Astrocyte (in vitro differentiated cells and primary cell): ENCODE results near the gene MLF2. TPM values are rescaled to one million over a fixed set of nuclear protein-coding genes. Genes with fewer than 3 reads are reported as not detected.
"Not testable (repeated sequence)": the region's sequence is repeated elsewhere in the genome, so short reads cannot be mapped to it uniquely, and the experiment has no call there.

ENCODE experiments used
- DNase-seq: peaks from one replicate; pipeline ENCODE4 v3.0.0-alpha.2; 2010; ENCODE audit warnings: low read depth
- FAIRE-seq: peaks from 2 replicates; lab custom pipeline; 2011; peaks lifted over from hg19 to GRCh38; lab: Jason Lieb, UNC
- H2AFZ ChIP-seq: 2 replicates; pipeline ENCODE4 v1.6.0; 2012; ENCODE audit warnings: low read depth, low read length, inconsistent platforms
- H3K27ac ChIP-seq: 2 replicates; pipeline ENCODE4 v1.5.1; 2011; ENCODE audit warnings: low read depth, low read length, inconsistent platforms
- H3K27me3 ChIP-seq: 2 replicates; pipeline ENCODE4 v1.6.0; 2011; ENCODE audit warnings: low read length, inconsistent platforms; ENCODE audit not compliant: insufficient read depth
- H3K36me3 ChIP-seq: 2 replicates; pipeline ENCODE4 v1.5.1; 2011; ENCODE audit warnings: low read length, inconsistent platforms; ENCODE audit not compliant: insufficient read depth
- H3K4me1 ChIP-seq: 2 replicates; pipeline ENCODE4 v1.5.1; 2011; ENCODE audit warnings: low read length, inconsistent platforms; ENCODE audit not compliant: insufficient read depth
- H3K4me2 ChIP-seq: 2 replicates; pipeline ENCODE4 v1.6.0; 2012; ENCODE audit warnings: low read length, inconsistent platforms
- H3K4me3 ChIP-seq: 2 replicates; pipeline ENCODE4 v1.5.1; 2011; ENCODE audit warnings: low read depth, mild to moderate bottlenecking, low read length, inconsistent platforms; ENCODE audit not compliant: insufficient read depth
- H3K79me2 ChIP-seq: 2 replicates; pipeline ENCODE4 v1.6.0; 2012; ENCODE audit warnings: mild to moderate bottlenecking, low read length, inconsistent platforms; ENCODE audit not compliant: insufficient read depth
- H3K9ac ChIP-seq: 2 replicates; pipeline ENCODE4 v1.6.0; 2012; ENCODE audit warnings: mild to moderate bottlenecking, low read length, inconsistent platforms
- H3K9me3 ChIP-seq: 2 replicates; pipeline ENCODE4 v1.5.1; 2012; ENCODE audit warnings: low read depth, mild to moderate bottlenecking, low read length, inconsistent platforms; ENCODE audit not compliant: insufficient read depth
- H4K20me1 ChIP-seq: 2 replicates; pipeline ENCODE4 v1.6.0; 2012; ENCODE audit warnings: low read length, inconsistent platforms; ENCODE audit not compliant: insufficient read depth
- H3K27ac Mint-ChIP-seq: one replicate; pipeline ENCODE4 v1.8.0; 2021; ENCODE audit warnings: mild to moderate bottlenecking, mixed read lengths; ENCODE audit not compliant: unreplicated experiment
- H3K27me3 Mint-ChIP-seq: one replicate; pipeline ENCODE4 v1.8.0; 2021; ENCODE audit warnings: low read depth, mixed read lengths; ENCODE audit not compliant: unreplicated experiment
- H3K36me3 Mint-ChIP-seq: one replicate; pipeline ENCODE4 v1.8.0; 2021; ENCODE audit warnings: low read depth, mixed read lengths; ENCODE audit not compliant: unreplicated experiment
- H3K4me1 Mint-ChIP-seq: one replicate; pipeline ENCODE4 v1.8.0; 2021; ENCODE audit warnings: low read depth, mixed read lengths; ENCODE audit not compliant: unreplicated experiment
- H3K4me3 Mint-ChIP-seq: one replicate; pipeline ENCODE4 v1.8.0; 2021; ENCODE audit warnings: mild to moderate bottlenecking, moderate library complexity, mixed read lengths; ENCODE audit not compliant: unreplicated experiment
- H3K9me3 Mint-ChIP-seq: one replicate; pipeline ENCODE4 v1.8.0; 2021; ENCODE audit warnings: mild to moderate bottlenecking, mixed read lengths; ENCODE audit not compliant: unreplicated experiment
- CTCF ChIP-seq: IDR thresholded peaks from 2 replicates; pipeline ENCODE4 v1.5.1; 2011; ENCODE audit warnings: low read depth, mild to moderate bottlenecking, inconsistent platforms, low read length, moderate library complexity; ENCODE audit not compliant: insufficient read depth
- EZH2 ChIP-seq: IDR thresholded peaks from 2 replicates; pipeline ENCODE4 v1.6.1; 2012; ENCODE audit warnings: mild to moderate bottlenecking, low read length, inconsistent platforms; ENCODE audit not compliant: insufficient read depth
- total RNA-seq: library from RNA; stranded (reverse); gene quantifications from 2 replicates; pipeline ENCODE4 v1.2.1, GENCODE V29; 2021

MLF2 gene
- total RNA-seq, 1 donor from 2014 or later = 316 TPM

GRCh38 chr12:6747216-6747615 is 5.7 kb downstream of the MLF2 start:
- Mint-ChIP-seq H3K9me3 (no peaks in the 10 kb centered on the region), H3K4me1 (peaks cover 28% of the 10 kb centered on the region), H3K27ac (no peak overlapping the region), H3K36me3 (peaks cover 35% of the 10 kb centered on the region), H3K4me3 (no peak overlapping the region), H3K27me3 (no peaks in the 10 kb centered on the region)
- Histone ChIP-seq H2AFZ (no peak overlapping the region), H3K4me1 (peaks cover 12% of the 10 kb centered on the region), H3K27ac (no peak overlapping the region), H3K4me3 (no peak overlapping the region), H3K9me3 (no peaks in the 10 kb centered on the region), H4K20me1 (peaks cover 57% of the 10 kb centered on the region), H3K79me2 (peaks cover 26% of the 10 kb centered on the region), H3K9ac (no peak overlapping the region), H3K4me2 (no peak overlapping the region), H3K27me3 (no peaks in the 10 kb centered on the region), H3K36me3 (peaks cover 40% of the 10 kb centered on the region)
- DNase-seq = no peak
- FAIRE-seq = no peak
- TF ChIP-seq CTCF (no peak), EZH2 (no peak)

- Histone ChIP-seq H3K79me2 (peaks cover 13% of the 10 kb centered on the region), H3K27me3 (no peaks in the 10 kb centered on the region), H3K9ac (no peak overlapping the region), H3K27ac (no peak overlapping the region), H3K4me2 (no peak overlapping the region), H4K20me1 (peaks cover 44% of the 10 kb centered on the region), H3K36me3 (peaks cover 33% of the 10 kb centered on the region), H3K4me1 (peaks cover 3% of the 10 kb centered on the region), H2AFZ (no peak overlapping the region), H3K4me3 (no peak overlapping the region), H3K9me3 (no peaks in the 10 kb centered on the region)
- H3K9me3 Mint-ChIP-seq = no peaks in the 10 kb centered on the region
- no peaks in the 10 kb centered on the region for H3K27me3 Mint-ChIP-seq
- H3K36me3 Mint-ChIP-seq = peaks cover 35% of the 10 kb centered on the region
- peaks cover 18% of the 10 kb centered on the region for H3K4me1 Mint-ChIP-seq
- no peak overlapping the region for H3K4me3 Mint-ChIP-seq
- DNase-seq (no peak), FAIRE-seq (no peak)
- peak overlapping the region; percentile 56 for H3K27ac Mint-ChIP-seq
- no peak for TF ChIP-seq CTCF
- TF ChIP-seq EZH2 = no peak
Measured at GRCh38 chr12:6745741-6746525, 7.0 kb downstream of the MLF2 start.

- H3K9me3 ChIP-seq, H3K4me3 Mint-ChIP-seq, H3K9me3 Mint-ChIP-seq, FAIRE-seq, H2AFZ ChIP-seq, H3K79me2 ChIP-seq, H3K27me3 ChIP-seq, H3K27ac ChIP-seq, H3K4me3 ChIP-seq, DNase-seq, H3K27me3 Mint-ChIP-seq, H3K9ac ChIP-seq, H3K4me1 ChIP-seq, H3K4me2 ChIP-seq: not testable (repeated sequence)
- Mint-ChIP-seq H3K27ac (peak overlapping the region; percentile 14), H3K4me1 (peaks cover 13% of the 10 kb centered on the region), H3K36me3 (peaks cover 25% of the 10 kb centered on the region)
- Histone ChIP-seq H3K36me3 (peaks cover 20% of the 10 kb centered on the region), H4K20me1 (peaks cover 19% of the 10 kb centered on the region)
Measured at GRCh38 chr12:6743300-6743699, 9.6 kb downstream of the MLF2 start.
